GM12891 (cell line): ENCODE data around the gene SF3B5.

Experiments
- POLR2A ChIP-seq: IDR thresholded peaks from 2 replicates; pipeline ENCODE4 v1.6.1; 2011; ENCODE audit warnings: low read depth, low read length, control low read depth
- TAF1 ChIP-seq: IDR thresholded peaks from 2 replicates; pipeline ENCODE4 v1.6.1; 2011; ENCODE audit warnings: low read depth, low read length, control low read depth

DNA sequence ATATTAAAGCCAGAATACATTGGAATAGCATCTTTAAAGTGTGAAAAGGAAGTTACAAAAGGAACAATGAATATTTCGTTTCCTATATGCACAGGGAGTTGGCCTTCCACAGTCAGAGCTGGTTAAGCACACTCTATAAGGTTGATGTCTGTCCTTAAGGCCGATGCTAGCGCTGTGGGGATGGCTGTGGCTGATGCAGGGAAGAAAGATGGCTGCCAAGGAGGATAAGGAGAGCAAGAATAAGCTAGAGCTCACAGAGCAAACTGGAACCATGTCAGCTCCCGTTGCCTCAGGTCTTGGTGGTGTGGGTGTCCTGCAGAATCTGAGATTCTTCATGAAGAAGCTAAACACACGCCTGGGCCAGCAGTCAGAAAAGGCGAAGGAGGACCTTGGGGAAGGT is 34.1 kb upstream of the SF3B5 start:
- TF ChIP-seq TAF1 (no peak), POLR2A (no peak)
